ENCODE results near the gene ELK4.

ELK4 gene

GRCh38 chr1:205670611-205671430 lies 39.0 kb upstream of the ELK4 start:
- H3K4me3 ChIP-seq (ENCODE audit: low read length): peak overlapping the region; percentile 36
- H3K27ac ChIP-seq (ENCODE audit: low read depth, low read length): peak overlapping the region; percentile 90
- peak overlapping the region; percentile 71 for H3K9ac ChIP-seq (ENCODE audit: low read depth, low read length)
- no peaks in the 10 kb centered on the region for H3K9me3 ChIP-seq (ENCODE audit: insufficient read depth, low read depth, low read length)
- WGBS: 10% methylated on average over 13 of the region's 13 CpGs
- no peaks in the 10 kb centered on the region for H3K27me3 ChIP-seq (ENCODE audit: insufficient read depth, low read length)
- H3K4me1 ChIP-seq (ENCODE audit: insufficient read depth, low read length): peaks cover 38% of the 10 kb centered on the region
- no peaks in the 10 kb centered on the region for H3K36me3 ChIP-seq (ENCODE audit: insufficient read depth, low read length)

DNA sequence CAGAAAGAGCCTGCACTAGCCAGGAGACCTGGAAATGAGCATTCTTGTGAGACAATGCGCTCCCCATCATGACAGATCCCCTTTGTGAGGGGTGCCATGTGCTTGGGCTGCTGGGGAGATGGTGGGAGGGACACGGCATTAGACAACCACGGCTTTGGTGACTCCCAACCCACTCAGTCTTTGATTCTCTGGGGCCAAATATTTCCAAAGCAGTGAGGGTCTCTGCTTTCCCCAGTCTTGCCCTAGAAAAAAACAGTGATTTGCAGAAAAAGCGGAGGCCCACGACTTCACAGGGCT lies 38.3 kb upstream of the ELK4 start:
- Histone ChIP-seq H3K4me1 (ENCODE audit: insufficient read depth, low read length) (peaks cover 43% of the 10 kb centered on the region), H3K27ac (ENCODE audit: low read depth, low read length) (peak overlapping the region; percentile 90), H3K27me3 (ENCODE audit: insufficient read depth, low read length) (no peaks in the 10 kb centered on the region), H3K9me3 (ENCODE audit: insufficient read depth, low read depth, low read length) (no peaks in the 10 kb centered on the region), H3K4me3 (ENCODE audit: low read length) (peak overlapping the region; percentile 36), H3K9ac (ENCODE audit: low read depth, low read length) (peak overlapping the region; percentile 71; the same call in 1 of the 2 replicates), H3K36me3 (ENCODE audit: insufficient read depth, low read length) (no peaks in the 10 kb centered on the region)
- WGBS: 48% methylated on average over 5 of the region's 5 CpGs

GRCh38 chr1:205669341-205670149 lies 37.7 kb upstream of the ELK4 start:
- Histone ChIP-seq H3K27me3 (ENCODE audit: insufficient read depth, low read length) (no peaks in the 10 kb centered on the region), H3K36me3 (ENCODE audit: insufficient read depth, low read length) (no peaks in the 10 kb centered on the region), H3K4me1 (ENCODE audit: insufficient read depth, low read length) (peaks cover 45% of the 10 kb centered on the region), H3K9me3 (ENCODE audit: insufficient read depth, low read depth, low read length) (no peaks in the 10 kb centered on the region), H3K9ac (ENCODE audit: low read depth, low read length) (peak overlapping the region; percentile 71; the same call in 1 of the 2 replicates), H3K4me3 (ENCODE audit: low read length) (0 out of 2 replicates have a peak overlapping the region, but pooled peaks have one; percentile 36), H3K27ac (ENCODE audit: low read depth, low read length) (peak overlapping the region; percentile 90)
- WGBS: 37% methylated on average over 18 of the region's 20 CpGs

DNA sequence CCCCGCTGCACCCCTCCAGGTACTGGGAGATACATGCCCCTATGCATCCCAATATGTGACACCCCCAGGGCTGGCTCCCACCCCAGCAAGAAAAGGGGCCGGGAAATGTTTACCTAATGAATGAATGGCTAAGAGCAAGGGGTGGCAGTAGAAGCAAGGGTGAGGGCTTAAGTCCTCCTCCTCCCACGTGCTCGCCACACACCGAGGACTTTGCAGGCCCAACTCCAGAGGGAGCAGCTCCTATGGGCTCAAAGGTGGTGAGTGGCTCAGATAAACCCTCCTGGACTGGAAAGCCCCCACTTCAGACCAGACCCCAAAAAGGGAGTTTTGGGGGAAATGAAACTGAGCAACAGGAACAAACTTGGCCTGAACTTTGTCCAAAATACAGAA lies 37.1 kb upstream of the ELK4 start:
- Histone ChIP-seq H3K27ac (ENCODE audit: low read depth, low read length) (peak overlapping the region; percentile 90; the same call in 1 of the 2 replicates), H3K4me3 (ENCODE audit: low read length) (no peak overlapping the region), H3K36me3 (ENCODE audit: insufficient read depth, low read length) (0 out of 2 replicates have a peak, but pooled peaks cover 3% of the 10 kb centered on the region), H3K4me1 (ENCODE audit: insufficient read depth, low read length) (peaks cover 45% of the 10 kb centered on the region), H3K9me3 (ENCODE audit: insufficient read depth, low read depth, low read length) (no peaks in the 10 kb centered on the region), H3K9ac (ENCODE audit: low read depth, low read length) (no peak overlapping the region), H3K27me3 (ENCODE audit: insufficient read depth, low read length) (no peaks in the 10 kb centered on the region)
- WGBS: 62% methylated on average over 5 of the region's 5 CpGs

DNA sequence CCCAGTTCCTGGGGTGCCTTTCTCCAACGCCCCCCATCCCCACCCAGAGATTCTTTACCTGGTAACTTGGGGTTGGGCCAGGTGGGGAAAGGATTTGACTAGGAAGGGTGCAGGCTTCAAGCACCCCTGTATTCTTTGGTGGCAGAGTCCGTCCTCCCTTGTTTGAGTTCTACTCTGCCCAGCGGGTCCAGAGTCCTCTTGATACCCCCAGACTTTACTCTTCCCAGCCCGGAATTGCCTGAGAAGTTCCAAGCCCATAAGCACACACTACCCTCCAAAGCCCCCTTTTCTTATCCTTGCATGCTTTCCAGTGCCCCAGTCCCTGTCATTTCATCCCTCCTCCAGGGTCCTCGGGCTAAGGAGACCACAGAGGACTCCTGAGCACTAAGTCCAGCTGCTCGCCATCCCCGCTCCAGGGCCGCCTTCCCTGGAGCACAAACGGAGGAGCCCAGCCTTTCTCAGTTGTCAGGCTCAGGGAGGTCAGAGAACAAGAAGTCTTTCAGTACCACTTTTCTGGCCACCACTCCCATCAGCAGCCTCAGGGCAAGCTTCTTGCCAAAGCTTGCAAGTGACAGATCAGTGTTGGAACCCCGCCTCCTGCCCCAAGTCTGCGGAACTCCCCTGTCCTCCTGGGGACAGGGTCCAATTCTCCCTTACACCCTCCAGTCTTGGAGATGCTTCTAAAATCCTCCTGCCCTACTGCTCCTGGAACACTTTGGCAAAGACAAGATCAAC lies 36.3 kb upstream of the ELK4 start:
- Histone ChIP-seq H3K36me3 (ENCODE audit: insufficient read depth, low read length) (0 out of 2 replicates have a peak, but pooled peaks cover 8% of the 10 kb centered on the region), H3K9me3 (ENCODE audit: insufficient read depth, low read depth, low read length) (no peaks in the 10 kb centered on the region), H3K27me3 (ENCODE audit: insufficient read depth, low read length) (no peaks in the 10 kb centered on the region), H3K9ac (ENCODE audit: low read depth, low read length) (no peak overlapping the region), H3K4me1 (ENCODE audit: insufficient read depth, low read length) (peaks cover 45% of the 10 kb centered on the region), H3K27ac (ENCODE audit: low read depth, low read length) (no peak overlapping the region), H3K4me3 (ENCODE audit: low read length) (no peak overlapping the region)
- WGBS: 86% methylated on average over 10 of the region's 11 CpGs

- Histone ChIP-seq H3K9ac (ENCODE audit: low read depth, low read length) (no peak overlapping the region), H3K27me3 (ENCODE audit: insufficient read depth, low read length) (no peaks in the 10 kb centered on the region), H3K27ac (ENCODE audit: low read depth, low read length) (no peak overlapping the region)
Observed at GRCh38 chr1:205666372-205667166, 34.8 kb upstream of the ELK4 start.

GRCh38 chr1:205665201-205666045 lies 33.6 kb upstream of the ELK4 start:
- WGBS: 72% methylated on average over 8 of the region's 9 CpGs
- peaks cover 34% of the 10 kb centered on the region for H3K4me1 ChIP-seq (ENCODE audit: insufficient read depth, low read length)
- 0 out of 2 replicates have a peak, but pooled peaks cover 8% of the 10 kb centered on the region for H3K36me3 ChIP-seq (ENCODE audit: insufficient read depth, low read length)
- no peaks in the 10 kb centered on the region for H3K27me3 ChIP-seq (ENCODE audit: insufficient read depth, low read length)
- H3K27ac ChIP-seq (ENCODE audit: low read depth, low read length): peak overlapping the region; percentile 50; the same call in 1 of the 2 replicates
- no peak overlapping the region for H3K9ac ChIP-seq (ENCODE audit: low read depth, low read length)
- no peak overlapping the region for H3K4me3 ChIP-seq (ENCODE audit: low read length)
- H3K9me3 ChIP-seq (ENCODE audit: insufficient read depth, low read depth, low read length): no peaks in the 10 kb centered on the region

More at GRCh38 chr1:205666372-205667166, 34.8 kb upstream of the ELK4 start:
- H3K9me3 ChIP-seq (ENCODE audit: insufficient read depth, low read depth, low read length): no peaks in the 10 kb centered on the region
- 0 out of 2 replicates have a peak, but pooled peaks cover 8% of the 10 kb centered on the region for H3K36me3 ChIP-seq (ENCODE audit: insufficient read depth, low read length)
- peaks cover 39% of the 10 kb centered on the region for H3K4me1 ChIP-seq (ENCODE audit: insufficient read depth, low read length)
- 90% methylated on average over 6 of the region's 6 CpGs for WGBS
- H3K4me3 ChIP-seq (ENCODE audit: low read length): no peak overlapping the region

- no peak overlapping the region for H3K9ac ChIP-seq (ENCODE audit: low read depth, low read length)
- 91% methylated on average over 19 of the region's 19 CpGs for WGBS
- H3K27me3 ChIP-seq (ENCODE audit: insufficient read depth, low read length): no peaks in the 10 kb centered on the region
- H3K4me3 ChIP-seq (ENCODE audit: low read length): no peak overlapping the region
- H3K27ac ChIP-seq (ENCODE audit: low read depth, low read length): no peak overlapping the region
- H3K4me1 ChIP-seq (ENCODE audit: insufficient read depth, low read length): peaks cover 25% of the 10 kb centered on the region
- H3K36me3 ChIP-seq (ENCODE audit: insufficient read depth, low read length): 0 out of 2 replicates have a peak, but pooled peaks cover 8% of the 10 kb centered on the region
- no peaks in the 10 kb centered on the region for H3K9me3 ChIP-seq (ENCODE audit: insufficient read depth, low read depth, low read length)
Observed at GRCh38 chr1:205664399-205665017, 32.7 kb upstream of the ELK4 start.

- Histone ChIP-seq H3K4me1 (ENCODE audit: insufficient read depth, low read length) (peaks cover 19% of the 10 kb centered on the region), H3K27me3 (ENCODE audit: insufficient read depth, low read length) (no peaks in the 10 kb centered on the region), H3K27ac (ENCODE audit: low read depth, low read length) (no peak overlapping the region), H3K9me3 (ENCODE audit: insufficient read depth, low read depth, low read length) (no peaks in the 10 kb centered on the region), H3K4me3 (ENCODE audit: low read length) (no peak overlapping the region), H3K9ac (ENCODE audit: low read depth, low read length) (no peak overlapping the region), H3K36me3 (ENCODE audit: insufficient read depth, low read length) (0 out of 2 replicates have a peak, but pooled peaks cover 8% of the 10 kb centered on the region)
- WGBS: 94% methylated on average over 18 of the region's 18 CpGs
Observed at GRCh38 chr1:205663286-205663936, 31.6 kb upstream of the ELK4 start.

All from HUES64 (cell line).